ENCODE results near the gene HSPA13. TPM values are rescaled to one million over a fixed set of nuclear protein-coding genes. Genes with fewer than 3 reads are reported as not detected.

Gene HSPA13
- total RNA-seq: 31.8 and 50.8 TPM in 2 replicates

DNA sequence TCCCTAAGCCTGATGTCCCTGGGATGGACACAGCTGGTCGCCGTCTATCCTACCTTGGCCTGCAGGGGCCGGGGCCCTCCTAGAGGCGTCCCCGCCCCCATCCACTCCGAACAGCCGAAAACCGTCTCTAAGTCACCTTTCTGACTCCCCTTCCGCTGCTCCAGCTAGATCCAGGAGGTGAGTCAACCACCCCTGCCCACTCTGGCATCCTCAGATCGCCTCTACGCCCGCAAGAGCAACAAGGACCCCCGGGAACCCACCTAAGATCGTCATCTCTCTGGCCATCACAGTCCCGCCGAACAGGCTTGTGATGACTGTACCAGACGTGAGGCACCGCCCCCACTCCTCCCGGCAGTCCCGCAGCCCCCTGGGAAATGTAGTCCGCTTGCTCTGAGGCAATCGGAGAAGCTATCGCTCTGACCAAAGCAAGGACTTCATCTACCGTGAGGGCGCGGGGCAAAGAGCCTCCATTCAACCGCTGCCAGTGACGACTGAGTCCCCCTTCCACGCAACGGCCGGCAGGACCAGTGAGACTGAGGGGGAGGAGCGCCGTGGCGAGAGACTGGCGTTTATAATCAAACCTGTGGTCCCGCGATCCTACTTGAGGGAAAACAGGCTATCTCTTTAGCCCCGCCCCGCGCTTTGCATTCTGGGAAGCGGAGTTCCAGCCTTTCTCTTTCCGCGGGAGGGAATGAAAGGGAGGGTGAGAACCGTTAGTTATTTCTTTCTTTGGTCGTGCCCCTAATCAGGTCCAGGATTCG, at the start of gene HSPA13:
Gene HSPA13 (minus strand): TSS at position 312 of the 761 bp plus-strand sequence. CDS start 27 bp downstream, at position 285.

Other genes with a start within 250 kb of the HSPA13 start
- not detected in 2 replicates for gene LIPI, start 172.2 kb downstream of the HSPA13 start, total RNA-seq
- 0.58 TPM in 1 of 2 replicates, not detected in the other for gene RBM11, start 167.0 kb downstream of the HSPA13 start, total RNA-seq
- gene SAMSN1, start 163.2 kb upstream of the HSPA13 start, total RNA-seq: 0.15 and 0.17 TPM in 2 replicates

Data from smooth muscle cell of trachea (primary cell).